ENCODE results near the gene TSPYL2. TPM values are rescaled to one million over a fixed set of nuclear protein-coding genes. Genes with fewer than 3 reads are reported as not detected.

The TSPYL2 gene
- total and polyA plus RNA-seq, 2 experiments from 2014 or later = 38.2 to 78.6 TPM

- DNase-seq (ENCODE audit: low spot score) = no peak
- WGBS (ENCODE audit: low lambda C conversion rate, missing lambda C conversion rate) = 86% methylated on average over 2 of the region's 2 CpGs
Measured at GRCh38 chrX:53126377-53126776, 44.2 kb downstream of the TSPYL2 start.

GRCh38 chrX:53128097-53128749 is 46.1 kb downstream of the TSPYL2 start:
- Histone ChIP-seq H2AFZ (no peak overlapping the region), H3K27ac (no peak overlapping the region), H3K9me3 (ENCODE audit: low read depth) (peaks cover 6% of the 10 kb centered on the region), H3K27me3 (no peaks in the 10 kb centered on the region), H3K79me2 (no peaks in the 10 kb centered on the region), H3K4me2 (no peak overlapping the region), H3K36me3 (replicated peaks; ENCODE audit: insufficient read depth, low read depth) (no peaks in the 10 kb centered on the region), H3K4me3 (no peak overlapping the region), H3K9me2 (replicated peaks; ENCODE audit: insufficient read depth) (no peaks in the 10 kb centered on the region), H4K20me1 (ENCODE audit: insufficient read depth, poor library complexity, severe bottlenecking) (no peaks in the 10 kb centered on the region), H3K4me1 (ENCODE audit: insufficient read depth) (no peaks in the 10 kb centered on the region)
- no peak for TF ChIP-seq EZH2phosphoT487 (IDR thresholded peaks at IDR 0.05; ENCODE audit: low read depth, severe bottlenecking, unreplicated experiment)
- no peak for TF ChIP-seq CTCF (IDR thresholded peaks at IDR 0.05; ENCODE audit: poor library complexity)
- TF ChIP-seq EZH2 (IDR thresholded peaks at IDR 0.05; ENCODE audit: borderline replicate concordance) = no peak
- WGBS (ENCODE audit: low lambda C conversion rate, missing lambda C conversion rate) = 74% methylated on average over 3 of the region's 3 CpGs
- no peak for DNase-seq (ENCODE audit: low spot score)

More at GRCh38 chrX:53126377-53126776, 44.2 kb downstream of the TSPYL2 start:
- TF ChIP-seq EZH2 (IDR thresholded peaks at IDR 0.05; ENCODE audit: borderline replicate concordance) = no peak
- no peak for TF ChIP-seq CTCF (IDR thresholded peaks at IDR 0.05; ENCODE audit: poor library complexity)
- TF ChIP-seq EZH2phosphoT487 (IDR thresholded peaks at IDR 0.05; ENCODE audit: low read depth, severe bottlenecking, unreplicated experiment) = no peak
- no peak overlapping the region for H3K4me2 ChIP-seq
- no peak overlapping the region for H3K27ac ChIP-seq
- no peak overlapping the region for H3K4me3 ChIP-seq
- no peaks in the 10 kb centered on the region for H3K36me3 ChIP-seq (replicated peaks; ENCODE audit: insufficient read depth, low read depth)
- peaks cover 6% of the 10 kb centered on the region for H3K9me3 ChIP-seq (ENCODE audit: low read depth)
- no peaks in the 10 kb centered on the region for H3K27me3 ChIP-seq
- no peaks in the 10 kb centered on the region for H3K9me2 ChIP-seq (replicated peaks; ENCODE audit: insufficient read depth)
- H4K20me1 ChIP-seq (ENCODE audit: insufficient read depth, poor library complexity, severe bottlenecking) = no peaks in the 10 kb centered on the region
- no peaks in the 10 kb centered on the region for H3K79me2 ChIP-seq
- no peaks in the 10 kb centered on the region for H3K4me1 ChIP-seq (ENCODE audit: insufficient read depth)
- no peak overlapping the region for H2AFZ ChIP-seq

- no peak overlapping the region for H3K4me3 ChIP-seq
- H4K20me1 ChIP-seq (ENCODE audit: insufficient read depth, poor library complexity, severe bottlenecking) = no peaks in the 10 kb centered on the region
- H2AFZ ChIP-seq = no peak overlapping the region
- DNase-seq (ENCODE audit: low spot score) = no peak
- H3K9me2 ChIP-seq (replicated peaks; ENCODE audit: insufficient read depth) = no peaks in the 10 kb centered on the region
- H3K9me3 ChIP-seq (ENCODE audit: low read depth) = no peaks in the 10 kb centered on the region
- H3K4me1 ChIP-seq (ENCODE audit: insufficient read depth) = no peaks in the 10 kb centered on the region
- no peak overlapping the region for H3K4me2 ChIP-seq
- WGBS (ENCODE audit: low lambda C conversion rate, missing lambda C conversion rate) = 90% methylated on average over 4 of the region's 4 CpGs
- H3K36me3 ChIP-seq (replicated peaks; ENCODE audit: insufficient read depth, low read depth) = no peaks in the 10 kb centered on the region
- H3K27me3 ChIP-seq = no peaks in the 10 kb centered on the region
- H3K27ac ChIP-seq = no peak overlapping the region
- TF ChIP-seq CTCF (IDR thresholded peaks at IDR 0.05; ENCODE audit: poor library complexity) (no peak), EZH2 (IDR thresholded peaks at IDR 0.05; ENCODE audit: borderline replicate concordance) (no peak), EZH2phosphoT487 (IDR thresholded peaks at IDR 0.05; ENCODE audit: low read depth, severe bottlenecking, unreplicated experiment) (no peak)
- no peaks in the 10 kb centered on the region for H3K79me2 ChIP-seq
Measured at GRCh38 chrX:53133400-53133799, 51.2 kb downstream of the TSPYL2 start.

Data from hepatocyte (in vitro differentiated cells).